ENCODE results near the gene STUM.

The STUM gene

DNA sequence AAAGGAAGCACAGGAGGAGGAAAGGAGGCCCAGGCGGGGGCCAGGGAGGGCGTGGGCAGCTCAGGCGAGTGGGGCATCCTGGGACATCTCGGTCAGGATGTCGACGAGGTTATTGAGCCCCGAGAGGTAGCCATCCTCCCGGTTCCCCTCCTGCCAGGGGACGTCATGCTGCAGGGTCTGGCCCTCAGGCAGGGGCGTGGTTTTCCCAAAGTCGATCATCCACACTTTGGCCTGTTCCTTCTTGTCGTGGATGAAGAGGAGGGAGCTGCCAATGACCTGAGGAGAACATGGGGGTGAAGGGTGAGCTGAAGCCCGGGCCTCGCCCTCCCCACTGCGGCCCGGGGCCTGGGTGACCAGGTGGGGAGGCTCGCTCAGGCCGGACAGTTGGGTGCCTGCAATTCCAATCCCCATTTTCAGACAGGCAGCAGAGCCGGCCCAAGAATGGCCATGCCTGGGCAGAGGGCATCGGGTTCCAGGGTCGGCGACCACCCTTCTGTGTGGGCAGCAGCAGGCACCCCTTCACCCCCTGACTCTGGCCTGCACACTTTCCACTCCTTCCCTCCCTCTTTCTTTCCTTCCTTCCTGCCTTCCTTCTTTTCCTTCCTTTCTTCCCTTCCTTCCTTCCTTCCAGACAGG lies 86.2 kb downstream of the STUM start:
- in situ Hi-C loops (cut with MboI; ENCODE audit: low sequenced_read_pairs) = loop anchor here (10.0 kb wide), 1 partner anchor 190 kb away; no protein-coding TSS in a partner anchor

DNA sequence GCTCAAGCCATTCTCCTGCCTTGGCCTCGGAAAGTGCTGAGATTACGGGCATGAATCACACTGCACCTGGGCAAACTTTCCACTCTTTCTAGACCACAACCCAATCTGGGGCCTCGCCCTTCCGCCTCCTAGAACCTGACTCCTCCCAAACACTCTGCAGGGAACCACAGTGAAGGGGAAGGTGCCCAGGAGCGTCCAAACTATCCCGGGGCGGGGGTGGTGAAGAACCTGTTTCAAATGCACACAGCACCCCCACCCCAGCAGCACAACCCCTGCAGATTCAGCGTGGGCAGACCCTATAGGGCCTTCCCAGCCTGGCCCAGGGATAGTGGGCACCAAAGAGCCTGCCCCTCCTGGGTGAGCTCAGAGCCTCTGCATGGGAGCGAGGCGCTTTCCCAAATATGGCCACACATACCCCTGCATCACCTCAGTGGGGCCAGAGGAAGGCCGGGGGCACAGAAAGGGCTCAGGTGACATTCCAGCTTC lies 86.9 kb downstream of the STUM start:
- in situ Hi-C loops (cut with MboI; ENCODE audit: low sequenced_read_pairs) = loop anchor here (10.0 kb wide), 1 partner anchor 189 kb away; no protein-coding TSS in a partner anchor

DNA sequence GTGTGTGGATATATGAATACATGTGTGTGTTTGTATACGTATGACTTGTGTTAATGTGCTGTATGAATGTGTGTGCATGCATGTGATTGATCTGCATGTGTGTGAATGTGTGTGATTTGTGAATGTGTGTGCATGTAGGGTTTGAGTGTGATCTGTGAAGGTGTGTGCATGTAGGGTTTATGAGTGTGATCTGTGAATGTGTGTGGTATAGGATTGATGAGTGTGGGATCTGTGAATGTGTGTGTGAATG lies 88.2 kb downstream of the STUM start:
- in situ Hi-C loops (cut with MboI; ENCODE audit: low sequenced_read_pairs) = loop anchor here (10.0 kb wide), 1 partner anchor 188 kb away; no protein-coding TSS in a partner anchor

DNA sequence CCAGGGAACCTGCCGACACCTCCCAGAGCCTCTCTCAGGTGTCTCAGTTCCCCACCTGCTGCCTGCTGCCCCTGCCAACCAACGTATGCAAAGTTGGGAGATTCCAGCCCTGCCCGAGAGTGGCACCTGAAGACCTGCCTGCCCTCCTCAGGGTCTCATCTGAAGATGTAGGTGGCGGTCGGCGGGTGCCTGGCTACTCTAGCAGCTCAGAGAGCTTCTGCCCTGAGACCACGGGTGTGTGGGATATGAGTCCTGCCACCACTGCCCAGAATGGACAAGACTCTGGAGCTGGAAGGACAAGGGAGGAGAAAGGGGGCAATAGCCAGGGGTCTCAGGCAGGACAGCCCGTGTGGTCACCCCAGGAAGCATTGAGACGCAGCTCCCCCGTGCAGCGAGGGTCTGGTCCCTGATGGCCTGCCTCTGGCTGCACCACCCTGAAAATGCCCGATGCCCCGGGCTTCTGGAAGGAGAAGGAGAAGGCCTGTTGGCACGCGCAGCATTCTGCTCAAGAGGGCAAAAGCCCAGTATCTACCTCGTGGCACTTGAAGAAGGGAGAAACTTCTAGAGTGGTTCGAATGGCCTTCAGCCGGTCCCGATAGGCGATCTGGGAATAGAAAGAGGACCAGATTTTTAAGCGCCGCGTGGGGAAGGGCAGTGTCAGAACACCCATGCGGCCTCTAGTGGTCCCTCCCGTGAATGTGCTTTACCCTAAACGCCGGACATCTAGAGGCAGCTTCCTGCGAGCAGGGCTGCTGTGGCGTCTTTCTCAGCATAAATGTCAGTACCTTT lies 88.8 kb downstream of the STUM start:
- in situ Hi-C loops (cut with MboI; ENCODE audit: low sequenced_read_pairs) = loop anchor here (10.0 kb wide), 1 partner anchor 187 kb away; no protein-coding TSS in a partner anchor

DNA sequence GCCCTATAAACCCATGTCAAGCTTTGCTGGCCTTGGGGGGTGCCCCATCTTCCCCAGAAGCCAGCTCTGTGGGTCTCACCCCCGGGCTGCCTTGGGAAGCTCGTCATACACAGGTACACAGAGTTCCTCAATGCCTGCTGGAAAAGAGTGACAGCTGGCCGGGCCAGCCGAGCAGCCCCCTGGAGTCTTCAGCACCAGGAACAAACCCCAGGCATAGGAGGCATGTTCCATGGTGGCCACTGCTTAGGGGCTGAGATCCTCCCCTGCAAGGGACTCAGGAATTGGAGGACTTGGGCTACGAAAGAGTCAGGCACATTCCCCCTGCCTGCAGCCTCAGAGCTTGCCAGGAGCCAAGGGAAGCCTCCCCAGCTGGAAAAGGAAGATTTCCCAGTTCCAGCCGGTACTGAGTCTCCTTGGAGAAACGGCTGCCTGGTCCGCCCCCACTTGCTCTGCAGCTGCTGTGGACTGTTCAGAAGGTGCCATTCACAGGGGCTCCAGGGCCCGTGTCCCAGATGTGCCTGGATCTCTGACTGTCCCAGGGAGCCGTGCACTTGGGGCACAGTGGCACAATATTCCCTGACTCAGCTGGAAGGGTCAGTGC lies 89.5 kb downstream of the STUM start:
- in situ Hi-C loops (cut with MboI; ENCODE audit: low sequenced_read_pairs) = loop anchor here (10.0 kb wide), 1 partner anchor 187 kb away; no protein-coding TSS in a partner anchor

DNA sequence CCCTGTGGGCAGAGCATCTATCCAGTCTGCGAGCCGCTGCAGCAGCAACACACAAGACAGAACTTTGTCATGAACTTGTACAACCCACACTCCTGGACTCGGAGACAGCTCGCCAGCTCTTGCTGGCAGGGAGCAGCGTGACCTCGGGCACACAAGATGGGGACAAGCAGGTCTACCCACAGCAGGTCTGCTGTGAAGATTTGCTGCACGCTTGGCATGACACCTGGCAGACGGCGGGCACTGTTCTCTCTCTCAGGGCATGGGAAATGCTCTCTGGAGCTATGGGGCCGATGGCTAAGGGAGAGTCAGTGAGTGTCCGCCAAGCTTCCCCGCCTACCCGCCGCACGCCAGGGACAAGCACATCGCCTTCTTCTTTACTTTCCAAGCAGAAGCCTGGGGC lies 90.0 kb downstream of the STUM start:
- in situ Hi-C loops (cut with MboI; ENCODE audit: low sequenced_read_pairs) = loop anchor here (10.0 kb wide), 1 partner anchor 186 kb away; no protein-coding TSS in a partner anchor

DNA sequence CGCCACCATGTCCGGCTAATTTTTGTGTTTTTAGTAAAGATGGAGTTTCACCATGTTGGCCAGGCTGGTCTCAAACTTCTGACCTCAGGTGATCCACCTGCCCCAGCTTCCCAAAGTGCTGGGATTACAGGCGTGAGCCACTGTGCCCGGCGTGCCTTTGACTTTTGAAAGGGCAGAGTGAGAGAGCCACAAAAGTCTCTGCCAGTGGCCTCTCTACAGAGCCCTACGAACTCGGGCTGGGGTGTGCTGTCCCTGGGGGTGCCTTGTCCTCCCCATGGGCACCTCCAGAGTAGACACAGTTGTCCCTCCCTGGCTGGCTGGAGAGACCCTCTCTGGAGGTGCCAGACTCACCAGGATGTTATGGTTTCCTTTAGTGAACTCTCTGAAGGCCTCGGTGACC lies 90.6 kb downstream of the STUM start:
- in situ Hi-C loops (cut with MboI; ENCODE audit: low sequenced_read_pairs) = loop anchor here (10.0 kb wide), 1 partner anchor 186 kb away; no protein-coding TSS in a partner anchor

DNA sequence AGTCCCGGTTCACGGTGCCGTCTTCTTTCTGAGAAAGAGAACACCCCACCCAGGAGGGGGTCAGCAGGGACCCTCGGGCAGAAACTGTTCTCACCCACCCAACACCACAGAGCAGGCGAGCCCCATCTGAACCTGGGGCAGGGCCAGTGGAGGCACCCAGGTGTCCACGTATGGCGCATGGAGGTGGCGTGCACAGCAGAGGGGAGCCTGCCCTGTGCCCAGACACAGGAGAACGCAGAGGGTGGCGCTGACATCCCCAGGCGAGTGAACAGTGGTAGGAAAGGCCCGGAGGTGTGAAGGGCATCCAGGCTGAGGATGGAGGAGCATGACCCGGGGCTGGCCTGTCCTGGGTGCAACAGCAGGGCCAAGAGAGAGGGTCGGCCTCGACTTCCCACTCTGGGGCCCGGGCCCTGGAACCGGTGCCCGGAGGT lies 91.1 kb downstream of the STUM start:
- in situ Hi-C loops (cut with MboI; ENCODE audit: low sequenced_read_pairs) = loop anchor here (10.0 kb wide), 1 partner anchor 185 kb away; no protein-coding TSS in a partner anchor

DNA sequence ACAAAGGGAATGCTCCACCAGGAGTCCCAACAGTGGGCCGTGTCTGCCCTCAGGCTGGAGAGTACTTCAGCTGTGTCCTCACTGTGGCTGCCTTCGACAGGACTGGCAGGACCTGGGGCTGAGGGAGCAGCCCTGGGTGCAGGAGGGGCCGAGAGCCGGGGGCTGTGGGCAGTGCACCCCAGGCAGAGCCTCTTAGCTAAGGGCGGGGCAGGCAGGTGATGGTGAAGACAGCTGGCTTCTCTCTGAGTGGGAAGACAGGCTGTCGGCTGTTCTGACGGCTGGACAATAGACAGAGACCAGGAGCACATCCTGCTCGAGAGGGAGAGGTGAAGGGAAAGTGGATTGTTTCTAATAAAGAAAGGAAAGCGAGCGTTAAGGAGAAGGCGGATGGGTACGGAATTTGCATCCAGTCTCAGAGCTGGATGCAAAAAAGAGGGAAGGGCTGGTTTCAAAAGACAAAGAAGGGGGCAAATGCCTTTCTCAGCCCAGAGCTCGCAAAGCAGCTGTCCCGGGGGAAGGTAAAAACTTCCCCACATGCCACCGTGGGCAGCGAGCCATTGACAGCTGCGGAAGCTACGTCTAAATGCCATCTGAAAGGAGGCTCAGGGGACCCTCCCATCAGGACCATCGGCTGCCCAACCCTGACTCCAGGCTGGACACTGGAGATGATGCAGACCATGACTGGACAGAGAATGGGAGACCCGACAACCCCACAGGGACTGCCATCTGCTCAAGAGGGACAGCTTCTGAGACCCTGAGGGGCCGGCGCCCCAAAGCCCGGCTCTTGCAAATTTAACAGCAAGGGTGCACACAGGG lies 92.0 kb downstream of the STUM start:
- in situ Hi-C loops (cut with MboI; ENCODE audit: low sequenced_read_pairs) = no loop called here

DNA sequence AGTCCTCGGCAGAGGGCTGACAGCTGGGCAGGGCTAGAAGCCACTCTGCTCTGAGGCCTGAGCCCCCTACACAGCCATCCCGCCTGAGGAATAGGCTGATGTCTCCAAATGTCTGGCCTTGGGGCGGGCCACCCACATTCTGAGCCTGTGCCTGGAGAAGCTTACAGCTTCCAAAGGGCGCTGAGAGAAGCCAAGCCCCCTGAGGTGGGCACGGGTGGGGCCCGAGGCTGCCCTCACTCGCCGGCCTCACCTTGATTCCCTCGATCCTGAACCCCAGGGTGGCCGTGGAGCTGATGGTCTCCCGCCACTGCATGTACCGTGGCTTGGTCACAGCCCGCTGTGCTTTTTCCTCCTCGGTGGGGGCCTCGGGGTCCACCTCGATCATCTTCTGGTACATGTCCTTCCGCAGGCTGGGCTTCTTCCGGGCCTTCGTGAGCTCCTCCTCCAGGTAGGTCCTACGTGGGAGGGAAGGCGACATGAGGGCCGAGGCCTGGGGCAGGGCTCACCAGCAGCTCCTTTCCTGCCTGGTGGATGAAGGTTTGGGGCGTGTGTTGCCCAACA lies 93.2 kb downstream of the STUM start:
- in situ Hi-C loops (cut with MboI; ENCODE audit: low sequenced_read_pairs) = no loop called here

DNA sequence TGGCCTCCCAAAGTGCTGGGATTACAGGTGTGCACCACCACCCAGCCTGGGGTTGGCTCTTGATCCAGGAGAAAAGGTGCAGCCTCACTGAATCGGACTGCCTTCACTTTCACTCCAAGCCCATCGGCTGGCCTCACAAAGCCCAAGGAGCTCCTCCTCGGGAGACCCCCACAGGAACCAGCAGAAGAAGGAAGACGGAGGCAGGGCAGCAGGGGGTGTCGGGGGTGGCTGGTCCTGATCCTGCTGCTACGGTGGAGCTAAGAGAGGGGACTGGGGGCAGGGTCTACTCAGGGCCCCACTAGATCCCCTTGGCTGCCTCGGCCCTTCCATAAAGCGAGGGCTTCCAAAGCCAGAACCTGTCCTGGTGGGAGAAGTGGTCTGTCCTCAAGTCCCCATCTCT lies 93.9 kb downstream of the STUM start:
- in situ Hi-C loops (cut with MboI; ENCODE audit: low sequenced_read_pairs) = no loop called here

DNA sequence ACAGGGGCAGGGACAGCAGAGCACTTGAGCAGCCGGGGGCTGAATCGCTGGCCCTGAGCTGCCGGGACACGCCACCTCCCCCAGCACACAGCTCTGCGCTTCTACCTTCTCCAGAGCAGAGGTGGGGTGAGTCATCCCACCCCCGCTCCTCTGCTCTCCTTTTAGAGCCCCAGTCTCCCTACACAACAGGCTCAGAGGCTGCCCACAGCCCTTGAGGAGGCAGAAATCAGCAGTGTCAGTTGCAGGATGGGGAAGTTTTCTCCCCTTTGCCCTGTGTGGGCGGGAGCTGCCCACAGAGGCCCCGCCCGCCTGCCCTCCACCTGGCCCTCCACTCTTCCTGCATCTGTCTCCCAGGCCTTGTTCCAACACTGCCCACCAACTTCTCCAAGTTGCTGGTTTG lies 94.6 kb downstream of the STUM start:
- in situ Hi-C loops (cut with MboI; ENCODE audit: low sequenced_read_pairs) = no loop called here

DNA sequence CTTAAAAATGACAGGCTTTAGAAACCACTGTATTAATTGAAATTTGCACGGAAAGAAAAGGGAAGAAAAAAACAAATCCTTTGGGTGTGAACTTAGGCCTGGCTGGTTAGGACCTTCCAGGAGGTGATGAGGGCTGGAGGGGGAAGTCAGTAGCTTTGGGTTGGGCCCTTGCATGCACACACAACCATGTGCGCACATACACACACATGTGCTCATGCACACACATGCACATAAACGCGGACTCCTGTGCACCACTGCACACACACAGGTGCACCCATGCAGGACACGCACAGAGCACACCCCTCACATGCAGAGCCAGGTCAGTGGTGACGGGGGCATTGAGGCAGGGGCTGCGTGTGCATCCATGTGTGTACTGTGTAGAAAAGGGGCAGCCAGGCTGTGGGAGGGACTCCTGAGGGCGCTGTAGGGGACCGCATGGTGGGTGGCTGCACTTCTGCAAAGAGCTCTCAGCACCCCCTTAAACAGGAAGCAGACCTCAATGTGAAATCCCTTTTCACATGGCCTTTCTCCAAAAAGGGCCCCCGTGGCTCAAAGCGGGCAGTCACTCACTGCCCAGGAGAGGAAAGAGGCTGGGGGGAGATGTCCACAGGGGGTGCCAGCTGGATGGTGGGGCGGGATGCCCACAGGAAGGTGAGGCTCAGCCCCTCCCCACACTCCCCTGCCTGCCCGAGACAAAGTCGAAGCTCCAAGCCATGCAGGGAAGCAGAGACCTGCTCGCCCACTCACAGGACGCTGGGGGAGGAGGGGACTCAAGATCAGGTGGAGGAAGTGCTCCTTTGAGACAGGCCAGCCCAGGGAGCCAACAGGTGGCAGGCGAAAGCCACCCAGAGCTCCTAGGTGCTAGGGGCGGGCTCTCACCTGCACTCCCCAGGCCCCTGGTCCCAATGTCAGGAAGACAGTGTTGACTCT lies 95.3 kb downstream of the STUM start:
- in situ Hi-C loops (cut with MboI; ENCODE audit: low sequenced_read_pairs) = no loop called here

DNA sequence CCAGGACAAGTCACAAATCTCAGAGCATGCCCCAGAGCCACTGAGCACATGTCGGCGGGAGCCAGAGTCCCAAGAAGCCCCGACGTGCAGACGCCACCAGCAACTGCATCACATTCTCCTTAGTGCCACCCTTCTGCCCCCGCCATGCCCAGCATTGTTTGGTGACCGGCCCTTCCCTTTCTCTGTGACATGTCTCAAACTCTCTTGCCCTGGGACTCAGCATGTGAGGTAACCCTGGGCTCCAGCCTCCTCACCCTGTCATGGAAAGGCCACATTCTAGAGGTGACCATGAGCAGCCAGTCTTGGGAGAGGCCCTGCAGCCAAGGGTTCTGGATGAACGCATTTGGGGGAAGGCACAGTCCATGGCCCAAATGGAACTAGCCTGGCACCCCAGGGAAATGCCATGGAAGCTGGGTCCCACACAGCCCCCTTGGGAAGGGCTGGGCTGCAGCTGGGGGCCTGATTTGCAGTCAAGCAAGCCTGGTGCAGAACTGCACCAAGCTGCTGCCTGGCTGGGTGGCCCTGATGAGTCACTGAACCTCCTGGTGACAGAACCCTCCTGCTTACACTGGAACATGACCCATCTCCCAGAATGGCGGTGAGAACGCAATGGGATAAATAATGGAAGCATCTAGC lies 96.1 kb downstream of the STUM start:
- in situ Hi-C loops (cut with MboI; ENCODE audit: low sequenced_read_pairs) = no loop called here

DNA sequence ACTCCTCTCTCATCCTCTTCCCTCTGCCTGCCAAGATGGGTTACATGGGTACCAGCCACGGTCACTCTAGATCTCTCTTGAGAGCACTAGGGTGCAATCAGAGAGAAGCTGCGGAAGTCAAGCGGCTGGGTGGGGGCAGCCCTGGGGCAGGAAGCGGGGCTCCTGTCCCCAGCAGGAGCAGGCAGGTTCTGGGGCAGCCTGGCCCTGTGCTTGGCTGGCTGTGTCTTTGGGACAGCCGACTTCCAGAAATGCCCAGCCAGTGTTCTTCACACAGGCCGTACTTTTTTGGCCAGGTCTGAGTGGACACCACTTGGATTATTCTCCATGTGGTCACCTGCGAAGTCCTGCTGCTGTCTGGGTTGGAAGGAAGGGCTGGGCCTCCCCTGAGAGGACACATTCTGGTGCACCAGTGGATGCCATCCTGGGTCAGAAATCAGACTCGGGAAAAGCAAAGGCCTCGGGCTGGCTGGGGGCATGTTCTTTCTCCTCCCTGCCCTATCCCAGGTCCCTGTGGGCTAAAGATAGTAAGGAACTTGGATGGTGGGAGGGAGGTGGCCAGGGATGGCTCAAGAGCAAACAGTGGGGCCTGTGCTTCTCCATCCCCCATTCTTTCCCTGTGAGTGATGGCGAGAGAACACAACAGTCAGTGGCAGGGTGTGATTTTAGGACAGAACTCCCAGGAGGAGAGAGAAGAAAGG lies 96.9 kb downstream of the STUM start:
- in situ Hi-C loops (cut with MboI; ENCODE audit: low sequenced_read_pairs) = no loop called here

DNA sequence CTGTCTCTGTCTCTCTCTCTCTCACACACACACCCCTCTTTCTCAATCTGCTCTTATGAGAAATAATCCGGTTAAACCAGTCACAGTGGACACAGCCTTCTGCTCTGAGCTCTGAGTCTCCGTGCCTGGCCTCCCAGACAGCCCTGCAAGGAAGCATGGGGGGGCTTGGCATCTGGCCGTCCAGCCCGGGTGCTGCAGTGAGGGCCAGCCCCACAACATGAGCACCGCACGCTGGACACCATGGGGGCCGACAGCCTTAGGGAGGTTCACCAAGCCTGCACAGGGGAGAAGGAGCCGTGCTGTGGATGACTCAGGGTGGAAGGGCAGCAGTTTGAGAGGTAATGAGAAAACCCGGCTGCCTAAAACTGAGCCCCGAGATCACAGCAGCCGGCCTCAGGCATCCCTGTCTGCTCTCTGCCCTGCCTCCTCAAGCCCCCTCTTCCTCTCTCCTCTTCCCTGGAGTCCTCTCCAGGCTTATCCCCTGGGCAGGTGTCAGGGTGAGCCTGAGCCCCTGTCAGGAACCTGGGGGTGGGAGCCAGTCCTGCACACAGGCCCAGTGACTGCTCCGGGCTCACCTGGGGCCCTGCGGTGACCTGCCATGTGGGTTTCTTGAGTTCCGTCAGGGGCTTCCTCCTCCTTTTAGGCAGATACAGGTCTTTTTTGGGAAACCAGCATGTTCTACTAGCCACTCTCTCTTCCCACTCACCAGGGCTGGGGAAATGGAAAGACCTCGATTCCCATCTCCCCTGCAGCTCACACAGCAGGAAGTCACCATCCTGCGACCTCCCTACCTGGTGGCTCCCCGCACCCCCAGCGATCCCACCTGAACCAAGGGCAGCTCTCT lies 97.7 kb downstream of the STUM start:
- in situ Hi-C loops (cut with MboI; ENCODE audit: low sequenced_read_pairs) = no loop called here

DNA sequence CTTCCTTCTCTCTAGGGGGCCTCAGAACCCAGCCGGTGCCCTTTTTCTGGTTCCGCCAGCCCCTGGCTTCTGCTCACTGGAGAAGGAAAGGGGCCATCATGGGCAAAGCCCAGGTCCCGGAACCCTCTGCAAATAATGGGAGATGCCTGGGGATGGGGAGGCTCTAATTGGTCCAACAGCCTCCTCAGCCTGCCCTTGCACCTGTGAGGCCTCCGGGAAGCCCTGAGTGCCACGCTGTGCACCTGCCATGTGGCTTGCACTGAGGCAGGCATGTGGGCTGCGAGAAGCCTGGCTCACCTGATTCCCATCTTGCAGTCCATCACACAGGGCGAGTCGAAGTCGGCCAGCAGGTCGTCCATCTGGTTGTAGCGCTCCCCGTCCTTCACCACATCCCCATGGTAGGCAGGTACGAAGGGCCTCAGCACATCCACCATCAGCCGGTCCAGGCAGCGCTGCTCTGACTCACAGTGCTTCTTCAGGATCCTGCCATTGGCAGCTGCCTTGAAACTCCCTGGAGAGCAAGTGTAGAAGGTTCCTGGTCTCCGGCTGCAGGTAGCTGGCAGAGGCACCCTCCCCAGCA lies 98.4 kb downstream of the STUM start:
- in situ Hi-C loops (cut with MboI; ENCODE audit: low sequenced_read_pairs) = no loop called here

Measured in HL-60/S4 treated with retinoic acid at 250 ng/mL for 4 days and 3 days (cell line).